SKM-1 treated with dmso at 0.1 percent for 144 hours (cell line): ENCODE data around the gene OR10R2.
A peak's percentile ranks its signal among the peaks of the same experiment; 100 is the strongest.

Source experiments
- DNase-seq: peaks from one replicate; lab custom pipeline; 2025; ENCODE audit not compliant: unreplicated experiment; lab: John Stamatoyannopoulos, UW

OR10R2 gene, protein sequence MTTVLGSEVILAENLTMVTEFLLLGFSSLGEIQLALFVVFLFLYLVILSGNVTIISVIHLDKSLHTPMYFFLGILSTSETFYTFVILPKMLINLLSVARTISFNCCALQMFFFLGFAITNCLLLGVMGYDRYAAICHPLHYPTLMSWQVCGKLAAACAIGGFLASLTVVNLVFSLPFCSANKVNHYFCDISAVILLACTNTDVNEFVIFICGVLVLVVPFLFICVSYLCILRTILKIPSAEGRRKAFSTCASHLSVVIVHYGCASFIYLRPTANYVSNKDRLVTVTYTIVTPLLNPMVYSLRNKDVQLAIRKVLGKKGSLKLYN

DNA sequence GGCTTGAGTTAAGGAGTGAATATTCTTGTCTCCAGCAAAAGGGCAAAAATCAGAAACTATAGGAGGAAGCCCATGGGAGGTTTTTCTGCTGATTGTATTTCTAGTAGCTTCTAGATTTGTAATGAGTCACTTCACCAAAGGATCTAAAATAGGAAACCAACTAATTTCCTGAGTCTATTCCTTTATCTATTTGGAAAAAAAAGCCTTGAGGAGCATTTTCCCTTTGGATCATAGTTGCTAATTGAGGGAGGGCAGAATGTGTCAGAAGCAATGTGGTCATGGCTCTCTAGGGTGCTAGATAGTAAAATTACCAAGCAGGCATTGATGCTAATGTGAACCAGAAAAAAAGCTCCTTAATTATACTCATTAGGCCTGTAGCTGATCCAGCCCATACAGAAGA lies at the start of gene OR10R2:
OR10R2 (plus strand) TSS at position 301 of the 400 bp plus-strand sequence. CDS start 106 bp downstream, outside the sequence.
- DNase-seq: no peak

DNA sequence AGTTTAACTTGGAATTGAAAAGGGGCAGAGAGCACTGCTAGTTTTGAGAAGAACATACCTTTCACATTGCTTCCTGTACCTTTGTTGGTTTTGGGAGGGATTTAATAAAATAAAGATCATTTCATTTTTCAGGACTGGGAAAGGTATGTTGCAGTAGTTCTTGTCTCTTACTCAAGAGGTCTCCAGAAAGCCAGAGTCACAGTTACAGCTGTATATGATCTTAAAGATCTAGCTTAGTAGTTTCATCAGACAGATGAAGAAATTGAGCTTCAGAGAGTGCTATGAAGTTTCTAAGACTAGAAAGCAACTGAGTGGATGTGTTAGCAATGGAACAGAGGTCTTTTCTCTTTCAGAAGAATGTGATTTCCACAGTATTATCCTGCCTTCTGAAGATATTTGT lies 47.0 kb upstream of the OR10R2 start:
- peak; percentile 23 for DNase-seq

DNA sequence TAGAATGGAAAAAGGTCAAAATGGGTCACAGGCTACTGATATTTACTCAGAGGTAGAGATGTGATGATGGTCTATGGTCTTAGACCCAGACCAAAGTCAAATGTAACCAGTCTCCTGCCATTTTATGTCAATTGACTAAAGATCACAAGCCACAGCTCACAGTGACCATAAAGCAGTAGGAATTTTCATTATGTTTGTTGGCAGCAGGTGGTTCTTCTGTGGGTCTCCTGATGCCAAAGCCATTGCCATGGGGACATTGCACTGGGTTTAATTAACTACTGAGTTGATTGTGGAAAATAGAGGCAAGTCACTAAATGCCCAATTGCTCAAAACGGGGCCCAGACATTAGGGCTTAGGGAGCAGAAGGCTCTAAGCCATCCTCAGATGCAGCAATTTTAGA lies 45.9 kb upstream of the OR10R2 start, which contains the start of gene OR10K2:
OR10K2 (minus strand) TSS at position 101 of the 400 bp plus-strand sequence. CDS start 5,371 bp downstream, outside the sequence.
- DNase-seq: no peak

DNA sequence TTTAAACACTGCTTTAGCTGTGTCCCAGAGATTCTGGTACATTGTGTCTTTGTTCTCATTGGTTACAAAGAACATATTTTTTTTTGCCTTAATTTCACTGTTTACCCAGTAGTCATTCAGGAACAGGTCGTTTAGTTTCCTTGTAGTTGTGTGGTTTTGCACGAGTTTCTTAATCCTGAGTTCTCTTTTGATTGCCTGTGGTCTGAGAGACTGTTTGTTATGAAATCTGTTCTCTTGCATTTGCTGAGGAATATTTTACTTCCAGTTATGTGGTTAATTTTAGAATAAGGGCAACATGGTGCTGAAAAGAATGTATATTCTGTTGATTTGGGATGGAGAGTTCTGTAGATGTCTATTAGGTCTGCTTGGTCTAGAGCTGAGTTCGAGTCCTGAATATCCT lies 41.9 kb upstream of the OR10R2 start:
- DNase-seq: peak; percentile 84

DNA sequence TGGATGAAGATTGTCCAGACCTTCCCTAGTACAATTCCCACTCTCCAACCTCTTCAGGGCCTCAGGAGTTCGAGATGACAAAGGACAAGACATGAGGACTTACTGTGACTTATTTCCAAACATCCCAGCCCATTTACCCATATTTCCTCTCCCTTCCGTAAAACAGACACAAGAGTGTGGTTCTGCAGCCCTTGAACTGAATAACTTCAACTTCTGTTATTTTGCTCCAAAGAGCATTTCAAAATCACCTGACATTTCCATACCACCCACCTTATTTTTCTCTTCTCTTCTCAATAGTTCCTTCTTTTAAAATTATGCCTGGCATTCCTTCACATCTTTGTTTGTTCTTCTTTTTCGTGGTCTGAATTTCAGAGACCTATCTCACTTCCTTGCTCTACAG lies 37.3 kb upstream of the OR10R2 start:
- peak; percentile 81 for DNase-seq

DNA sequence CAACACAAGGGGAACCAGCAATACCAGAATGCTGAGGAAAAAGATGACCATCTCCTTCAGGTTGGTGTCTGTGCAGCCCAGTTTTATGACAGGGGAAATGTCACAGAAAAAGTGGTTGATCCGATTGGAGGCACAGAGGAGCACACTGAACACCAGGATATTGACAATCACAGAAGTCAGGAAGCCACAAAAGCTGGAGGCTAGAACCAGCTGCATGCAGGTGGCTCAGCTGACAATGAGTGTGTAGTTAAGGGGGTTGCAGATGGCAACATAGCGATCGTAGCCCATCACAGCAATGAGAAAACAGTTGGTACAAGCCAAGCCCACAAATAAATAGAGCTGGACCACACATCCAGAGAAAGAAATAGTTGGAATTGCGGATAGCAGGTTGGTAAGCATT lies 26.6 kb upstream of the OR10R2 start:
- no peak for DNase-seq

DNA sequence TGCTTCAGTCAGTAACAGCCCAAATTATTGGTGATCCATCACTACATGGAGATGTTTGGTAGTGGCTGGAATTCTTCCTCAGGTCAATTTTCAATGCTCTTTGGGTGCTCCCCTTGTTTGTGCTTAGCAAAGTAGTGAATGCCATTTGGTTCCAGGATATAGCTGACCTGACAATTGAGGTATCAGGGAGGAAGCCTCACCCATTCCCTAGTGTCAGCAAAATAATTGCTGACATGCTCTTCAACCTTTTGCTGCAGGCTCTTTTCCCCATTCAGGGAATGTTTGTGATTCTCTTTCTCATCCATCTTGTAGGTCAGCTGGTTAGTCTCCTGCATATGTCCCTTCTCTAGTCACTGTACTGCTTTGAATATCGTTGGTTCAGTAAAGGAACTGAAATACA lies 17.5 kb upstream of the OR10R2 start:
- DNase-seq: no peak

DNA sequence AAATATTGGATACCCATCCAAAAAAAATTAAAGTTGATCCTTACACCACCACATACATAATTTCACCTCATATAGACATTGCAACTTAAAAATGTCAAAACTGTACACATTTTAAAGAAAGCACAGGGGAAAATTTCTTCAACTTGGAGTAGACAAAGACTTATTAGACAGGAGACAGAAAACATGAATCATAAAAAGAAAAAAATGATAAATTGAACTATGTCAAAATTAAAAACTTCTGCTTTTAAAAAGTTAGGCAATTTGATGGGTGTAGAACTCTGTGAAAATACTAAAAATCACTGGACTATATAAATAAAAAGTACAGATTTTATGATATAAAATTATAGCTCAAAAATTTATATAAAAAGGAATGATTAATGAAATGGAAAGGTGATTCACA lies 14.8 kb upstream of the OR10R2 start:
- DNase-seq: no peak

DNA sequence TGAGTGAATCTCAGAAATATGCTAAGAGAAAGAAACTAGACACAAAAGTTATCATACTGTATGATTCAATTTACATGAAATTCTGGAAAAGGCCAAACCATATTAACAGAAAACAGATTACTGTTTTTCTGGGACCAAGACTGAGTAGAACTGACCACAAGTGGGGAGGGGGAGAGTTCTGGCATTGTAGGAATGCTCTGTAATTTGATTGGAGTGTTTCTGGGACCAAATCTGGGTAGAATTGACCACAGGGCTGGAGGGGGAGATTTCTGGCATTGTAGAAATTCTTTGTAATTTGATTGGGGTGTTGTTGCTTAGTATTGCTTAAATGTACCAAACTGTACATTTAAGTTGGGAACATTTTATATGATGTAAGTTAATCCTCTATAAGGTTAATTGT lies 13.8 kb upstream of the OR10R2 start:
- DNase-seq: no peak

DNA sequence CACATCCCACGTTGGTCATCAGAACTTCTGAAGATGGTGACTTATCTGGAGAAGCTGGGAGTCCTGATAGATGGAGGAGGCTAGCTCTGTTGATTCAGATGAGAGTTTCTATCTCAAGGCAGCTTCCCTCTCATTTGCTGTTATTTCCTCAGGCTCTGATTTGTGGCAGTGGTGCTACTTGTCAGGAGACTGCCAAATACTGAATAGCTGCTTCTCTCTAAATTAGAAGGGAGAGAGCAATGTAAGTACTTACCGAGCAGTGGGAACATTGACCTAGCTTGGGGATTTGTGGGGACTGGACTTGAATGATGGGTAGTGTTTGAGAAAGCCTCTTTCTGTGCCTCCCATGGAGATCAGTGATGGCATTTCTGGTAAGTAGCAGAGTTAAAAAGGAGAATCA lies 10.5 kb upstream of the OR10R2 start, which contains the start of gene OR10K1:
OR10K1 (plus strand) TSS at position 301 of the 400 bp plus-strand sequence. CDS start 3,728 bp downstream, outside the sequence.
- DNase-seq: no peak

DNA sequence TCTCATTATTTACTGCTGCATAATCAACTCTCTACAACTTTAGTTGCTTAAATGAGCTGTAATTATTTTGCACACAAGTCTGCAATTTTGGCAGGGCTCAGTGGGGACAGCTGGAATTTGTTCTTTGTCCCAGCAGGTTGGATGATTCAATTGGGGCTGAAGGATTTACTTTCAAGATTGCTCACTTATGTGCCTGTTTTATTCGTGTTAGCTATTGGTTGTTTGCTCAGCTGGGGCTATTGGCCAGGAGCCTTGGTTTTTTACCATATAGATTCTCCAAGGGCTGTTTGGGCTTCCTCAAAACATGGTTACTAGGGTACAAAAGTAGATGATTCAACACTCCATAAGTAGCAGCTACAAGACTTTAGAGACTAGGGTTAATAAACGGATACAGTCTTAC lies 13.4 kb downstream of the OR10R2 start:
- DNase-seq: no peak

DNA sequence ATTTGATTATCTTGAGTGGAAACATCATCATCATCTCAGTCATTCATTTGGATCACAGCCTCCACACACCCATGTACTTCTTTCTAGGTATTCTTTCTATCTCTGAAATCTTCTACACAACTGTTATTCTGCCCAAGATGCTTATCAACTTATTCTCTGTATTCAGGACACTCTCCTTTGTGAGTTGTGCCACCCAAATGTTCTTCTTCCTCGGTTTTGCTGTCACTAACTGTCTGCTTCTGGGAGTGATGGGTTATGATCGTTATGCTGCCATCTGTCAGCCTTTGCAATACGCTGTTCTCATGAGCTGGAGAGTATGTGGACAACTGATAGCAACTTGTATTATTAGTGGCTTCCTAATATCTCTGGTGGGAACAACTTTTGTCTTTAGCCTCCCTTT lies 19.3 kb downstream of the OR10R2 start:
- DNase-seq: no peak

DNA sequence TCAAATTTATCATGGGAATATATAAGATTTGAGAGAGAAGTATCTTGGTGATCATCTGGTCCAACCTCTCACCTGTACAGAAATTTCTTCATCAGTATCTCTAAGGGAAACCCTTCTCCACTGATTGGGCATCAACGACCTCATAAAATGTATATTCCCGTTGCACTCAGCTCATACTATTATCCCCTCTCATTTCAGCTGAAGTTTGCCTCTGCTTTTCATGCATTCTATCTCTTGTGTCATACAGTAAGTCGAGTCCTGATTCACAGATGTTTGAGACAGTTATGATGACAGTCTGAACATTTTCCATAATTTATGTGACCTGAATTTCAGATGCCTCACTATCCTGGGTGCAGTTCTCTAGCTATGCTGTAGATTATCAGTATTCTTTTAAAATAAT lies 21.0 kb downstream of the OR10R2 start:
- DNase-seq: no peak

DNA sequence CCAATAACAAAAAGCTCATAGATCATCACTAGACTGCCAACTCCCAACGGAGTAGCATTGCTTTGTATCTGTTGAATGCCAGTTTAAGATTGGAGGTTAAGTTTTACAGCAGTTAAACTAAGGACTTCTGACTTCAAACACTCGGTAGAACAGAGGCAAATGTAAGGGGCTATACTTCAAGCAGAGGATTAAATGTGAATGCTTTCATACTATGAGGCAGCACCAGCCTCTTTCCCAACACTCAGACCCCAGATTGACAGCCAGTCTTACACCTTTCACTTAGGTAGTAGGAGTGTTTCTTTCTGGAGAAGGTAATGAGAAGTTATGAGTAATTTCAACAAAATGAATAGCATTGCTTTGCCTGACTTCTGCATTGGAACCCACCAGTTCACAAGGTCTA lies 22.8 kb downstream of the OR10R2 start:
- DNase-seq: no peak

DNA sequence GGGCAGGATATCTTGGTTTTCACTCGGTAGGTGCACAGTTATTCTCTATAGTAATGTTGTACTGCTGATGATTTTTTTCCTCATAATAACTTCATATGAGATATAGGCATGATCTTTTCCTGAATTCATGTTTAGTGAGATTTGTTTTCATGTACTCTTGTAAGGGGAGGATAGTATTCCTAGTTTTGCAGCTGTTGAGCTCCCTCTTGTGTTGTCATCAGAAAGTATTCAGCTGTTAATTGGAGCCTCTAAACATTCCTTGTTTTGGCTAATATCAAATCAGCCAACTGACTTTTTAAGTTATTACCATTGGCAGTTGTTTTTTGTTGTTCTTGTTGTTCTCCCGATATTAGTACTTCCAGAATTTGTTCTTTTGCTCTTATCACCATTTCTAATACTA lies 24.4 kb downstream of the OR10R2 start:
- DNase-seq: peak; percentile 36

DNA sequence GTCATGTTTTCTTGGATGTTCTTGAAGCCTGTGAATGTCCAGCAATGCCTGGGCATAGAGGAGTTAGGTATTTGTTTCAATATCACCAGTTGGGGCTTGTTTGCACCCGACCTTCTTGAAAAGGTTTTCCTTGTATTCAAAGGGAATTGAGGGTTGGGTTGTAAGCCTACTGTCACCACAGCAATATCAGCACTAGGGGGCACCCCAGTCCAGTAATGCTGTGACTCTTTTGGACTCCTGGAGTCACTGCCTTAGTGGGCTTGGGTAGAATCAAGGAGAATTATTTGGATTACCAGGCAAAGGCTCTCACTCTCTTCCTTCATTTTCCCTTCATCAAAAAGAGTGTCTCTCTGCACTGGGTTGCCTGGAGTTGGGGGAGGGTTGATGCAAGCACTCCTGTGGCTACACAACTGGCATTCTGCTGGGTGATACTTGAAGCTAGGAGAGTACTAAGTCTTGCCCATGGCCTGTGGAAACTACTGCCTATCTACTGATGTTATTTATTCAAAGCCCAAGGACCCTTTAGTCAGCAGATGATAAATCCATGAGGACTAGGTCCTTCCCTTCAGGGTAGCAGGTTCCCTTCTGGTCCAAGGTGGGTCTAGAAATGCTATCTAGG lies 34.5 kb downstream of the OR10R2 start:
- peak; percentile 46 for DNase-seq

DNA sequence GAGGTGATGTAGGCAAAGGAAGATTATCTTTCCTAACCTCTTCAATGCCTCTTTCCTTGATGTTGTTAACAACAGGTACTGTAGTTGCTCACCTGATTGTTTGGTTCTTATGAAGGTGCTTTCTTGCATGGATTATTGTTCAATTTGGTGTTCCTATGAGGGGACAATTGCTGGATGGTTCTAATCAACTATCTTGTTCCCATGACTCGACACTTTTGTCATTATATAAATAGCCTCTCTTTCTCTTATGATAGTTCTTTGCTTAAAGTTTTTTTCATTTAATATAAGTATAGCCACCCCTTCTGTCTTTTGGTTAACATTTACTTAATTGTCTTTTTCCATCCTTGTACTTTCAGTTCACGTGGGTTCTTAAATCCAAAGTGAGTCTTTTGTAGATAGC lies 35.5 kb downstream of the OR10R2 start:
- no peak for DNase-seq

DNA sequence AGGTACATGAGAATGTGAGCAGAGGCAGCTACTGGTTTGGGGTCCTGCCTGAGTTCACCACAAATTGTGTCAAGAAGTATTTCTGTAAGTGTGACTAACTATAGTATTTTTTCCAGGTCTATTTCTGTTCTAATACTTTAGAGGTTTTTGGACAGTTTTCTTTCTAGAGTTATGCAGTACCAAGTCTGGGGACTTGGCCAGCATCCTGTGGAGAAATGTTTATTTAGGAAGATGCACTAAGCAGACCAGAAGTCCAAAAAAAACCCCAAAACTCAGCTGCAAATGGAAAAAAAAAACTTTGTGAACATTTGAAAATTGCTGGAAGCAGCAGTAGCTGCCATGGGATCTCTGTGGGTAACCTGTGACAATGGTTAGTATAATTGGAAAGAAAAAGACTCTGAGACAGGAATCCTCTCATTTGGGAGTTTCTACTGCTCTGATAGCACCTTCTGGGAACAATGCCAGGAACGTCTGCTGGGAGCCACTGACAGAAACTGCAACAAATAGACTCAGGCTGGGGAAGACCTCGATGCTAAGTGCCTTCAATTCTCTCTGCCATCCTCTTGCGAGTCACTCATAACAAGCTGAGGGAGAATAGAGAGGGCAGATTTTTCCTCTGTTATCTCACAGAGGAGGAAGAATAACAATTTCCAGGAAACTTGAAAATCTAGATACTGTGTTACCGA lies 37.6 kb downstream of the OR10R2 start:
- no peak for DNase-seq

DNA sequence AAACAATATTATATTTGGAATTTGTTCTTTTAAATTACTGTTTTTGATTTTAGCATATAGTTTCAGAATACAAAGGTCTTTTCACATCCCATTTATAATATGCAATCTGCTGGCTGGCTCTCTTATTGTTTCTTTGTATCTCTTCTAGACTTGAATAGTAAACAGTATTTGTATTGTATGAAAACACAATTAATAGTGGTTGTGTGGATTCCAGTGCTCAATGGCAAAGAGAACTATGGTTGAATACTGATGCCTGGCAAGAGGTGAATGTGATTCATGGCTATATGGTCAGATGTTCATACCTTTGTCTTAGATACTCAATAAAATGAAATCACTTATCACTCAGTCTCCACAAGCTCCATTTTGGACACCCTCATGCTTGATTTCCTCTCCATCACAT lies 44.9 kb downstream of the OR10R2 start:
- no peak for DNase-seq

DNA sequence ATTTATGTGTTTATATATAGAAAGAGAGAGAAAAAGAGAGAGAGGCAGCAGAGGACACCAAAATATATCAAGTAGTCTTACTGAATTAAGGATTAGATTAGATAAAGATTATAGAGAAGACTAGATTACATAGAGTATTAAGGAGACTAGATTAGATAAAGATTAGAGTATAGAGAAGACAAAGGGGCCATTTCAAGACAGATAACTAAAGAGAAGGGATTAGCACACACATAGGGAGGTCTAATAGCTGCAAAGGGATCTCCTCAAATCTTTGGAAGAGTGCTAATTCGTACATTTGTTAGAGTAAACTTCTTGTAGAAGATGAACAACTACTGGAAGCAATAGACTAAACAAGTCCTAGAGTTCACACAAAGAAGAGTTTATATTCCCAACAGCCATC lies 48.0 kb downstream of the OR10R2 start:
- DNase-seq: no peak

DNA sequence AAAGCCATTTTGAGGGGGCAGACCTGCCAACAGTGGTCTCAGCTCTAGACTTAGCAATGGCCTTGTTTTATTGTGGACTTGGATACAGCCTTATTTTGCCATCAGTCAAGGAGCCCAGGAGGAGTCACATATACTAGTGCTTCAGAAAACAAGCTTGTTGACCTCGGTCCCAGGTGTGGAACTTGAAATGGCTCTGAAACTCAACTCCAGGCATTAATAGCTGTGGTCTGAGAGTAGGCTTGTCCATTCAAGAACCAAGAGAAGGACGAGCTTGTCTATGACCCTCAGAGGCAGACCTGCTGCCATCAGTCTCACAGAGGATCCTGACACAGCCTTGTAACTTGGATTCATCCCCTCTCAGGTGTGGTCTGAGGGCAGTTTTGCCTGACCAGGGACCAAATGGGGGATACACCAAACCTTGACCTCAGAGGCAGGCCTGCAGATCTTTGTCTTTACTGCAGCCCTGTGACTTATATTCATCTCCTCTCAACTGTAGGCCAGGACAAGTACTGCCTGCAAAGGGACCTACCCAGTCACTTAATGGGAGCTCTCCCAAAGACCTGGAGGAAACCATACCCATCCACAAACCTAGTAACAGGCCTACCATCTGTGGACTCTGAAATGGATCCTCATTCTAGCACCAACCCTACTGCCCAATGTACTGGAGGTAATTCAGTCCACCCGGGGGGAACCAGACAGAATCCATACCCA lies 49.1 kb downstream of the OR10R2 start:
- DNase-seq: no peak
